MM.1S (cell line): ENCODE results near the gene ZNF280C.

Experiments used
- CTCF ChIP-seq: fragments of 300-600 bp; sonication (generic); IDR thresholded peaks from 2 replicates; pipeline ENCODE4 v1.5.1; 2016; ENCODE audit warnings: antibody characterized with exemption, low read length, mixed read lengths
- EZH2 ChIP-seq: fragments of 300-600 bp; sonication (generic); optimal IDR thresholded peaks from 2 replicates; pipeline ENCODE3; 2017; ENCODE audit warnings: low read depth, mild to moderate bottlenecking, antibody characterized with exemption, low read length, mixed read lengths
- EZH2phosphoT487 ChIP-seq: fragments of 300-600 bp; sonication (generic); IDR thresholded peaks from 2 replicates; pipeline ENCODE4 v1.6.1; 2018; ENCODE audit warnings: antibody characterized with exemption, low read length

DNA sequence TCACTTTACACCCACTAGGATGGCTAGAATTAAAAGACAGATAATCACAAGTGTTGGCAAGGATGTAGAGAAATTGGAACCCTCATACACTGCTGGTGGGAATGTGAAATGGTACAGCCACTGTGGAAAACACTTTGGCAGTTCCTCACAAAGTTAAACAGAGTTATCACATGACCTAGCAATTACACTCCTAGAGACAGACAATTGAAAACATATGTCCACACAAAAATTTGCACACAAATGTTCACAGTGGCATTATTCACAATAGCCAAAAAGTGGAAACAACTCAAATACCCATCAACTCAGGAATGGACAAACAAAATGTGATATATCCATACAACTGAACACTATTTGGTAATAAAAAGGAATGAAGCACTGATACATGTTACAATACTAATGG, 5.7 kb downstream of the ZNF280C start:
- TF ChIP-seq CTCF (no peak), EZH2phosphoT487 (no peak), EZH2 (no peak)
